Fibroblast of mammary gland (primary cell): ENCODE data around the gene MITF.

Experiments used
- DNase-seq: peaks from one replicate; pipeline ENCODE4 v3.0.0-alpha.2; 2010; ENCODE audit warnings: low read depth
- H3K4me3 ChIP-seq: 2 replicates; pipeline ENCODE4 v1.5.1; 2011; ENCODE audit warnings: low read depth, mild to moderate bottlenecking, low read length, moderate library complexity; ENCODE audit not compliant: control insufficient read depth
- TF ChIP-seq, protein P1 (sequence below): conservative IDR thresholded peaks from 2 replicates; pipeline ENCODE4 v1.5.1; 2011; ENCODE audit warnings: low read depth, low read length, inconsistent platforms; ENCODE audit not compliant: control insufficient read depth, insufficient read depth

Gene MITF

DNA sequence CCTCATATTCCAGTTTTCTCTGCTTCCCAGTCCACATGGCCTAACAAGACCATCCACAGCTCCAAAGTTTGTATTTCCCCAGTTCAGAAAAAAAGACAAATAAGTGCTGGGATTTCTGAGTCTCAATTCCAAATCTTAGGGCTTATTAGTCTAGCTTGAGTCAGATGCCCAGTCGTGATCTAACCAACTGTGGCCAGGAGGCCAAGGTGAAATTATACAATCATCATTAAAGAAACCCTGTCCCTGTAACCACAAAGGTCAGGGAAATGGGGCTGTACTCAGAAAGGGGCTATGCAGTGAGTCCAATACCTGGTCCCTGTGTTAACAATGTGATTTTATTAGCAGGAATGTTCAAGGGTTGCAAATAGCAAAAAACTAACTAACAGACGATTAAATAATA is 40.5 kb upstream of the MITF start:
- TF ChIP-seq, protein P1, sequence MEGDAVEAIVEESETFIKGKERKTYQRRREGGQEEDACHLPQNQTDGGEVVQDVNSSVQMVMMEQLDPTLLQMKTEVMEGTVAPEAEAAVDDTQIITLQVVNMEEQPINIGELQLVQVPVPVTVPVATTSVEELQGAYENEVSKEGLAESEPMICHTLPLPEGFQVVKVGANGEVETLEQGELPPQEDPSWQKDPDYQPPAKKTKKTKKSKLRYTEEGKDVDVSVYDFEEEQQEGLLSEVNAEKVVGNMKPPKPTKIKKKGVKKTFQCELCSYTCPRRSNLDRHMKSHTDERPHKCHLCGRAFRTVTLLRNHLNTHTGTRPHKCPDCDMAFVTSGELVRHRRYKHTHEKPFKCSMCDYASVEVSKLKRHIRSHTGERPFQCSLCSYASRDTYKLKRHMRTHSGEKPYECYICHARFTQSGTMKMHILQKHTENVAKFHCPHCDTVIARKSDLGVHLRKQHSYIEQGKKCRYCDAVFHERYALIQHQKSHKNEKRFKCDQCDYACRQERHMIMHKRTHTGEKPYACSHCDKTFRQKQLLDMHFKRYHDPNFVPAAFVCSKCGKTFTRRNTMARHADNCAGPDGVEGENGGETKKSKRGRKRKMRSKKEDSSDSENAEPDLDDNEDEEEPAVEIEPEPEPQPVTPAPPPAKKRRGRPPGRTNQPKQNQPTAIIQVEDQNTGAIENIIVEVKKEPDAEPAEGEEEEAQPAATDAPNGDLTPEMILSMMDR, result no peak
- no peak overlapping the region for H3K4me3 ChIP-seq
- no peak for DNase-seq

DNA sequence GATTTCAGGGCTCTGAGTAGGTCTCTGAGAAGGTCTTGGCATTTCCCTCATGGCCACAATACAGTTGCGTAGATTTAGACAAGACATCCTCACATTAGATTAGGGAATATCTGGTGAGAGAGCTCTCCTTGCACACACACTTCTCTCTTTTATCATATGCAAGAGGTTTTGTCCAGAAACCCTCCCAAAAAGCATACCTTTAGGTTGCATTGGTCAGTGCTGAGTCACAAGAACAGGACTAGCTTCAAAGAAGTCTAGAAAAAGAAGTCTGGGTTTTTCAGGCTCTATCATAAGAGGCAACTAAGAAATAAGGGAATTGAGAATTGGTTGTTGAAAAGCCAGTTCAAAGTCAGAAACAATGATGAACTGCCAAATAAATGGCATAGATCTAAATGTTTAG is 40.1 kb upstream of the MITF start:
- DNase-seq, result no peak
- TF ChIP-seq, protein P1, result no peak
- no peak overlapping the region for H3K4me3 ChIP-seq

DNA sequence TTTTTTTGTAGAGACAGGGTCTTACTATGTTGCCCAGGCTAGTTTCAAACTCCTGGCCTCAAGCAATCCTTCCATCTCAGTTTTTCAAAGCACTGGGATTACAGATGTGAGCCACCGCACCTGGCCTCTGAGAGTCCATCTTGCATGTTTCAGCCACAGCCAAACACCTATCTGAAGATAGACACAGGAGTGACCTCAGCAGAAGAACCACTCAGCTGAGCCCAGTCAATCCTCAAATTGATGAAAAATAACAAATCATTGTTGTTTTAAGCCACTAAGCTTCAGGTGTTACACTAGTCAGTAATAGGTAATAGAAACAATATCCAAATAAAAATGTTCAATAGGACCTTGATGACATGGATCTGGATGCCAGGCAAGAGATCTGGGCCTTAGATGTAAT is 38.3 kb upstream of the MITF start:
- DNase-seq, result no peak
- no peak overlapping the region for H3K4me3 ChIP-seq
- TF ChIP-seq, protein P1, result no peak

DNA sequence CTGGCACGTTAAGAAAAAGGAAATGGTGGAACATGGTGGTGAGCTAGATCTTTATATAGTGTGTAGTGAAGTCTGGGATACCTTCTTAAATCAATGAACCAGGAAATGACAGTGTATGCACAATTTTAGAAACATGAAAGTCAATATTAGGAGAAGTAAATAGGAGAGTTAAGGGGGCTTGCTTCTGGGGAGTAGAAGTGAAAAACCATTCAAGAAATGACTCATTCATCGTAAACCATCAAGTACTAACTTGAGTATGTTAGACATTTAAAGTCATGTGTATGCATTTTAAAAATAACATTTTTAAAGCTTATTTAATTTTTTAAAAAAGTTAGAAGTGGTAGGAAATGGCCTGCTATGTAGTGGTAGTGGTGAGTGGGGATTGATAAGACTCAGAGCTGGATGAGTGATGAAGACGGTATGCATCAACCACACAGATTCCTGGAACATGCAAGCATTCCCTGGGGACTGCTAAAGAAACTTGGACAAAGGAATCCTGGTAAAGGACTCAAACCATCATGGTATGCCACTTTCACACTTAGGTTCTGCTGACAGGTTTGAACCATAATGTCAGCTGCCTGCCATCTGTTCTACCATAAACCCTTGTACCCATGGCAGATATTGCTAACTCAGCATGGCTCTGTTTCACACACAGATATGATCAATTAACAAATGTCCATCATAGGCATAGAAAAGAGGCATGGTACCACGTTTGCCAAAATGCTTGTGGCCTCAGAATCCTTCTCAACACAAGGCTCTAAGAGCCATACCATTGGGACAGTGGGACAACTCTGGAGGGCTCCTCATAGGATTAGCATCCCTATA is 28.9 kb upstream of the MITF start:
- TF ChIP-seq, protein P1, result no peak
- peak; percentile 91 for DNase-seq

DNA sequence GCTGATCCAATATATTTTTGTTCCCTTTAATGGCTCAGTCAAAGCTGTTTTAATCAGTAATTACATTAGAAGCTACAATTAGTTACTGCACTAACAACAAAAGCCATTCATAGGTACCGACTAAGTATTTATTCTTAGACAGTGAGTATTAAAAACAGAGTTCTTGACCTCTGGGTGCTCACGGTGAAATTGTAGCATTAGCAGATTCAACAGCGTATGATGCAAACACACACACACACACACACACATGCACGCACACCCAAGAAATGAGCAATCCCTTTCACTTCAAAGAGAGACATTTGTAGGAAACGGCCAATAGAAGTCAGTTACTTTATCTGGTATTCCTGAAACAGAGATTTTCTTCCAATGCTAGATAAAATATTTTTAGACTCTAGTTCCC is 27.0 kb upstream of the MITF start:
- H3K4me3 ChIP-seq, result no peak overlapping the region
- TF ChIP-seq, protein P1, result no peak
- peak; percentile 67 for DNase-seq

More for the DNA sequence above, 28.9 kb upstream of the MITF start:
- no peak overlapping the region for H3K4me3 ChIP-seq

DNA sequence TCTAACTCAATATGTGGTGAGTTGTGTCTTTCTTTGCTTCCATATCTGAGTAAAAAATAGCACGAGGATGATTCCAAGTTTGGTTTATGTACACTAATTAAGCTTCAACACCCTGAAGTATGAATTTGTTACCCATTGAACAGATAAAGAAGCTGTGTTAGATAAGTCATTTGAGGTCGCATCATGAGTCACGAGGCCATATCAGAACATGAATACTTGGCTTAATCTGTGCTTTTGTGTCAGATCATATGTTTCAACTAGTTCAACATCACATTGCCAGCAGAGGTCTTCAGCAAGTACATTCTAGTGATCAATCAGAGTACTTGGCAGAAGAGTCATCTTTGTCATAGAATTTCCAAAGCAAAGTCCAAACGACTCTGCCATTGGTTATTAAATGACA is 26.3 kb upstream of the MITF start:
- peak; percentile 56 for DNase-seq
- H3K4me3 ChIP-seq, result no peak overlapping the region
- TF ChIP-seq, protein P1, result no peak
